Measurements from ENCODE around the gene SLC25A44. TPM values are rescaled to one million over a fixed set of nuclear protein-coding genes. Genes with fewer than 3 reads are reported as not detected.

Gene SLC25A44
- total and polyA plus RNA-seq, 2 of the 8 experiments (the other 6 are each of a cell fraction or from before 2014, with no cell fraction given): 23.4 to 32.1 TPM

GRCh38 chr1:156203331-156203730, 9.4 kb downstream of the SLC25A44 start:
- Histone ChIP-seq H2BK120ac (replicated peaks; ENCODE audit: low read depth, low read length) (no peak overlapping the region), H3K4me2 (ENCODE audit: insufficient read depth in 1 of 2, low read depth in 2 of 2, low read length in 2 of 2) (no peak overlapping the region), H3K18ac (ENCODE audit: extremely low read depth, low read length) (no peak overlapping the region), H3K56ac (replicated peaks; ENCODE audit: insufficient read length, low read depth, low read length) (no peak overlapping the region), H3K79me1 (ENCODE audit: low read depth, low read length) (peaks cover 3% of the 10 kb centered on the region; the same call in 1 of the 2 replicates), H3K23ac (ENCODE audit: insufficient read length) (no peak overlapping the region), H2BK12ac (ENCODE audit: low read depth, low read length) (no peak overlapping the region), H4K8ac (ENCODE audit: extremely low read depth, insufficient read depth, low read length) (no peak overlapping the region), H3K14ac (ENCODE audit: insufficient read length) (no peak overlapping the region), H3K27me3 (replicated peaks in 1 of 4; ENCODE audit: control insufficient read depth in 3 of 4, extremely low read depth in 1 of 4, insufficient read depth in 3 of 4, low read length in 3 of 4) (no peaks in the 10 kb centered on the region), H2BK20ac (ENCODE audit: low read length) (no peak overlapping the region), H4K91ac (replicated peaks; ENCODE audit: insufficient read length, low read length) (no peak overlapping the region), H2AFZ (ENCODE audit: low read length) (no peak overlapping the region), H3K4me1 (replicated peaks in 1 of 4; ENCODE audit: control insufficient read depth in 3 of 4, insufficient read depth in 4 of 4, low read length in 3 of 4) (peaks cover 0 to 2% (median 0%) of the 10 kb centered on the region in 4 experiments; a peak in 1 of 7 replicates), H3K4ac (replicated peaks; ENCODE audit: insufficient read length, low read depth, low read length) (no peak overlapping the region), H3K36me3 (ENCODE audit: control insufficient read depth in 2 of 4, insufficient read depth in 4 of 4, low read length in 3 of 4) (peaks cover 4 to 29% (median 7%) of the 10 kb centered on the region in 4 experiments; a peak in 4 of 8 replicates), H2AK5ac (ENCODE audit: low read depth, low read length) (no peak overlapping the region), H3K9me3 (ENCODE audit: insufficient read depth in 2 of 2, low read depth in 1 of 2, low read length in 1 of 2) (no peaks in the 10 kb centered on the region), H3K23me2 (ENCODE audit: low read depth, low read length) (0 out of 2 replicates have a peak, but pooled peaks cover 3% of the 10 kb centered on the region), H3K9ac (replicated peaks in 1 of 4; ENCODE audit: extremely low read depth in 1 of 4, low read depth in 3 of 4, low read length in 3 of 4) (no peak overlapping the region), H4K5ac (ENCODE audit: insufficient read length, low read depth, low read length) (no peak overlapping the region), H2BK5ac (ENCODE audit: low read depth, low read length) (no peak overlapping the region), H3K79me2 (ENCODE audit: control insufficient read depth in 1 of 2, insufficient read depth in 2 of 2, low read length in 2 of 2) (peaks cover 0 to 20% of the 10 kb centered on the region in 2 experiments; a peak in 1 of 4 replicates), H3K27ac (ENCODE audit: low read depth, low read length) (no peak overlapping the region), H4K20me1 (replicated peaks in 1 of 2; ENCODE audit: control insufficient read depth in 1 of 2, insufficient read depth in 2 of 2, low read length in 2 of 2) (peaks cover 0 to 6% of the 10 kb centered on the region in 2 experiments), H2BK15ac (ENCODE audit: low read length) (no peak overlapping the region), H3K4me3 (ENCODE audit: extremely low read depth in 1 of 4, insufficient read depth in 2 of 4, low read depth in 3 of 4, low read length in 4 of 4) (no peak overlapping the region)
- FAIRE-seq (no peak), DNase-seq (ENCODE audit: low read depth in 1 of 2, low spot score in 2 of 2) (no peak)
- ChIA-PET CTCF (ENCODE audit: partially characterized antibody) (interaction anchor here (1.1 kb wide), 1 partner anchor 9 kb away, joined by 3 read pairs; no protein-coding TSS in a partner anchor), POLR2A (ENCODE audit: partially characterized antibody) (interaction anchor here (0.9 to 9.5 kb wide), 3 partner anchors 9 to 23 kb away, joined by 3 to 77 read pairs (median 15); partner anchors contain the start of genes PMF1 and SLC25A44)
- no peak for TF ChIP-seq NRF1 (IDR thresholded peaks at IDR 0.05; ENCODE audit: low read depth, low read length)
- TF ChIP-seq SIRT6 (IDR thresholded peaks at IDR 0.05; ENCODE audit: low read length): no peak
- no peak for TF ChIP-seq CTCF (IDR thresholded peaks at IDR 0.05; ENCODE audit: control extremely low read depth in 1 of 3, insufficient read depth in 1 of 3, low read depth in 1 of 3, low read length in 3 of 3)
- TF ChIP-seq CBX8 (IDR thresholded peaks at IDR 0.05; ENCODE audit: borderline replicate concordance, low read depth, low read length): no peak
- no peak for TF ChIP-seq ATF3 (IDR thresholded peaks at IDR 0.05; ENCODE audit: insufficient read depth, low read depth, low read length)
- no peak for TF ChIP-seq NANOG (IDR thresholded peaks at IDR 0.05; ENCODE audit: insufficient read depth, low read depth, low read length, poor library complexity, severe bottlenecking)
- TF ChIP-seq HDAC2 (IDR thresholded peaks at IDR 0.05; ENCODE audit: borderline replicate concordance in 1 of 2, low read depth in 2 of 2, low read length in 2 of 2): no peak
- no peak for TF ChIP-seq TEAD4 (IDR thresholded peaks at IDR 0.05; ENCODE audit: low read depth, low read length)
- no peak for TF ChIP-seq MAFK (IDR thresholded peaks at IDR 0.05; ENCODE audit: low read depth, low read length)
- no peak for TF ChIP-seq POU5F1 (IDR thresholded peaks at IDR 0.05; ENCODE audit: low read depth, low read length)
- TF ChIP-seq BACH1 (IDR thresholded peaks at IDR 0.05; ENCODE audit: low read length): no peak
